Liver (tissue), 9 donors: Measurements from ENCODE around the gene NAV2. TPM values are rescaled to one million over a fixed set of nuclear protein-coding genes. Genes with fewer than 3 reads are reported as not detected.

Source experiments
- DNase-seq: peaks from one replicate; pipeline ENCODE4 v3.0.0-alpha.2; 2017; ENCODE audit warnings: low spot score
- H3K27ac ChIP-seq, 2 donors: one replicate each; pipeline ENCODE4 v1.7.0; 2013; ENCODE audit warnings: inconsistent platforms in 2 of 2, low read length in 2 of 2, control low read depth in 1 of 2, low read depth in 1 of 2, mild to moderate bottlenecking in 1 of 2
- H3K27me3 ChIP-seq, 4 donors: one replicate each; pipeline versions ENCODE4 v1.6.1 to v1.7.0; 2013; ENCODE audit warnings: low read length in 3 of 4, inconsistent platforms in 1 of 4, mild to moderate bottlenecking in 1 of 4, moderate library complexity in 1 of 4; ENCODE audit not compliant: control insufficient read depth in 4 of 4, insufficient read depth in 4 of 4
- H3K36me3 ChIP-seq, 4 donors: one replicate each; pipeline versions ENCODE4 v1.6.1 to v1.7.0; 2013; ENCODE audit warnings: low read length in 3 of 4, mild to moderate bottlenecking in 3 of 4, low read depth in 1 of 4, moderate library complexity in 1 of 4; ENCODE audit not compliant: control insufficient read depth in 4 of 4, insufficient read depth in 3 of 4
- H3K4me1 ChIP-seq, 4 donors: one replicate each; pipeline versions ENCODE4 v1.6.1 to v1.7.0; 2013; ENCODE audit warnings: low read length in 3 of 4, mild to moderate bottlenecking in 3 of 4, moderate library complexity in 1 of 4; ENCODE audit not compliant: control insufficient read depth in 4 of 4, insufficient read depth in 4 of 4
- H3K4me3 ChIP-seq, 3 donors: one replicate each; pipeline versions ENCODE4 v1.6.1 to v1.7.0; 2013; ENCODE audit warnings: low read length in 3 of 3, control low read depth in 1 of 3, low read depth in 1 of 3, mild to moderate bottlenecking in 1 of 3
- H3K9ac ChIP-seq, 2 donors: one replicate each; pipeline ENCODE4 v1.7.0; 2013; ENCODE audit warnings: low read length in 2 of 2, mild to moderate bottlenecking in 2 of 2, moderate library complexity in 2 of 2, control low read depth in 1 of 2, low read depth in 1 of 2
- H3K9me3 ChIP-seq, 4 donors: one replicate each; pipeline versions ENCODE4 v1.6.1 to v1.7.0; 2013; ENCODE audit warnings: low read length in 3 of 4; ENCODE audit not compliant: control insufficient read depth in 4 of 4
- EGR1 ChIP-seq, 2 donors: IDR thresholded peaks; 2 replicates each; pipeline ENCODE4 v1.6.1; 2016 to 2018; ENCODE audit warnings: antibody characterized with exemption in 2 of 2, low read depth in 2 of 2
- FOXA1 ChIP-seq: IDR thresholded peaks from 2 replicates; pipeline ENCODE4 v1.6.1; 2016; ENCODE audit warnings: antibody characterized with exemption
- FOXA2 ChIP-seq: IDR thresholded peaks from 2 replicates; pipeline ENCODE4 v1.6.1; 2016; ENCODE audit warnings: antibody characterized with exemption
- GABPA ChIP-seq, 2 donors: IDR thresholded peaks in 1 of 2; conservative IDR thresholded peaks in 1 of 2; 2 replicates each; pipeline ENCODE4 v1.6.1; 2016; ENCODE audit warnings: antibody characterized with exemption in 2 of 2, mild to moderate bottlenecking in 1 of 2, moderate library complexity in 1 of 2
- HNF4A ChIP-seq, 2 donors: conservative IDR thresholded peaks; 2 replicates each; pipeline ENCODE4 v1.6.1; 2016; ENCODE audit warnings: antibody characterized with exemption in 2 of 2, mild to moderate bottlenecking in 2 of 2
- JUND ChIP-seq, 2 donors: IDR thresholded peaks; 2 replicates each; pipeline ENCODE4 v1.6.1; 2016; ENCODE audit warnings: antibody characterized with exemption in 2 of 2
- NR2F2 ChIP-seq: IDR thresholded peaks from 2 replicates; pipeline ENCODE4 v1.6.1; 2016; ENCODE audit warnings: antibody characterized with exemption
- RXRA ChIP-seq, 2 donors: IDR thresholded peaks; 2 replicates each; pipeline ENCODE4 v1.6.1; 2017 to 2018; ENCODE audit warnings: antibody characterized with exemption in 2 of 2, mild to moderate bottlenecking in 1 of 2
- TAF1 ChIP-seq: conservative IDR thresholded peaks from 2 replicates; pipeline ENCODE4 v1.6.1; 2016; ENCODE audit warnings: antibody characterized with exemption, mild to moderate bottlenecking
- YY1 ChIP-seq: IDR thresholded peaks from 2 replicates; pipeline ENCODE4 v1.6.1; 2016; ENCODE audit warnings: antibody characterized with exemption, mild to moderate bottlenecking
- ZBTB33 ChIP-seq: IDR thresholded peaks from 2 replicates; pipeline ENCODE4 v1.6.1; 2016; ENCODE audit warnings: antibody characterized with exemption
- WGBS: extraction: QIAGEN DNeasy Blood & Tissue Kit; methylation state at CpG from one replicate; pipeline ENCODE4 v1.1.7; 2013; 5-methylcytosine and 5-hydroxymethylcytosine counted together
- polyA plus RNA-seq, 2 donors: library from polyadenylated mRNA; stranded (reverse) in 1 of 2; unstranded in 1 of 2; fragments of 200-250 nt in 1 of 2; fragments of >200 nt in 1 of 2; fragmentation: Nextera tagmentation in 1 of 2; extraction: Ambion mirVana in 1 of 2; gene quantifications; one replicate each; pipeline versions ENCODE4 v1.2.1 to v1.2.3, GENCODE V29; 2013 to 2015
- total RNA-seq, 2 donors: library from RNA; depleted of rRNA; stranded (reverse); fragments of >200 nt; gene quantifications; one replicate each; pipeline ENCODE4 v1.2.3, GENCODE V29; 2014
- TF ChIP-seq, protein P1 (sequence below): IDR thresholded peaks from 2 replicates; pipeline ENCODE4 v1.6.1; 2016; ENCODE audit warnings: antibody characterized with exemption, mild to moderate bottlenecking
- TF ChIP-seq, protein P2 (sequence below): IDR thresholded peaks from 2 replicates; pipeline ENCODE4 v1.6.1; 2016; ENCODE audit warnings: antibody characterized with exemption
- TF ChIP-seq, protein P3 (sequence below): IDR thresholded peaks from 2 replicates; pipeline ENCODE4 v1.6.1; 2016; ENCODE audit warnings: antibody characterized with exemption
- TF ChIP-seq, protein P4 (sequence below): fragments of 150-350 bp; IDR thresholded peaks from 2 replicates; pipeline ENCODE4 v1.5.1; 2017; ENCODE audit warnings: improper control_type of control experiment, low read depth, low read length; ENCODE audit not compliant: missing input control
- donor health status: healthy.
- donor health status: healthy.
- donor health status: healthy.
- donor health status: healthy.
- donor health status: healthy.

The NAV2 gene
- total and polyA plus RNA-seq, 4 donors: 6.3 to 20.5 (median 11.6) TPM

DNA sequence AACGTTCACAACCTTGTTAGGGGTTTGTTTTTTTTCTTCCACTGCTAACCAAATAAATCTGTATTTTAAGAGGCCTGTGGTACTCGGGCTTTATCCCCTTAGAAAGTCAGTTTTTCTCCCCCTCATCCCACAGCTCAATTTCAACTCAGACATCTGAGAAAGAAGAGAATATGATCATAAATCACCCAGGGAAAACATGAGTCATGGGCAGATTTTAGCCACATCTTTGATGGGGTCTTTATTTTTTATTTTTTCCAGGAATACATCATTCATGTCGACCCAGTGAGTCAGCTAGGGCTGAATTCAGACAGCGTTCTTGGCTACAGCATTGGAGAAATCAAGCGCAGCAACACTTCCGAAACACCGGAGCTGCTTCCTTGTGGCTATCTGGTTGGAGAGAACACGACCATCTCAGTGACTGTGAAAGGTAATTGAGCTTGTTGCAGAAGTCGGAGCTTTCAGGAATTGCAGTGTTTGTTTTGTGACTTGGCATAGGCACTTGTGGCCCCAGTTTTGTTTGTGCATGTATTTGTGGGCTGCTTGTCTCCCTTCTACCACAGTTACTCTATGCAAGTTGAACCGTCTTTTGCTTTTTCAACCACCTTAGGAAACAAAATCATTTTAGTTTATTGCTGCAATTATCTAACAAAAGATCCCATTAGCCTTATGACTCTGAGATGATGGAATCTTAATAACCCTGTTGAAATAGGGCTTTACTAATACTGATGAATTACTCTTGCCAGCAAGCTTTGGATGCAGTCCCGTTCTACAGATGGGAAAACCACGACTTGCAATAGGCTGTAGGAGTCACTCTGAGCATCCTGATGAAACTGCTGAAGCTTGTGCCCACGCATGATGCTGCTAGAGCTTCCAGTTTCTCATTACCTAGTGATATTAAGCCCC, 384.9 kb downstream of the NAV2 start:
- TF ChIP-seq NR2F2: no peak
- no peak for TF ChIP-seq TAF1
- TF ChIP-seq, protein P1, sequence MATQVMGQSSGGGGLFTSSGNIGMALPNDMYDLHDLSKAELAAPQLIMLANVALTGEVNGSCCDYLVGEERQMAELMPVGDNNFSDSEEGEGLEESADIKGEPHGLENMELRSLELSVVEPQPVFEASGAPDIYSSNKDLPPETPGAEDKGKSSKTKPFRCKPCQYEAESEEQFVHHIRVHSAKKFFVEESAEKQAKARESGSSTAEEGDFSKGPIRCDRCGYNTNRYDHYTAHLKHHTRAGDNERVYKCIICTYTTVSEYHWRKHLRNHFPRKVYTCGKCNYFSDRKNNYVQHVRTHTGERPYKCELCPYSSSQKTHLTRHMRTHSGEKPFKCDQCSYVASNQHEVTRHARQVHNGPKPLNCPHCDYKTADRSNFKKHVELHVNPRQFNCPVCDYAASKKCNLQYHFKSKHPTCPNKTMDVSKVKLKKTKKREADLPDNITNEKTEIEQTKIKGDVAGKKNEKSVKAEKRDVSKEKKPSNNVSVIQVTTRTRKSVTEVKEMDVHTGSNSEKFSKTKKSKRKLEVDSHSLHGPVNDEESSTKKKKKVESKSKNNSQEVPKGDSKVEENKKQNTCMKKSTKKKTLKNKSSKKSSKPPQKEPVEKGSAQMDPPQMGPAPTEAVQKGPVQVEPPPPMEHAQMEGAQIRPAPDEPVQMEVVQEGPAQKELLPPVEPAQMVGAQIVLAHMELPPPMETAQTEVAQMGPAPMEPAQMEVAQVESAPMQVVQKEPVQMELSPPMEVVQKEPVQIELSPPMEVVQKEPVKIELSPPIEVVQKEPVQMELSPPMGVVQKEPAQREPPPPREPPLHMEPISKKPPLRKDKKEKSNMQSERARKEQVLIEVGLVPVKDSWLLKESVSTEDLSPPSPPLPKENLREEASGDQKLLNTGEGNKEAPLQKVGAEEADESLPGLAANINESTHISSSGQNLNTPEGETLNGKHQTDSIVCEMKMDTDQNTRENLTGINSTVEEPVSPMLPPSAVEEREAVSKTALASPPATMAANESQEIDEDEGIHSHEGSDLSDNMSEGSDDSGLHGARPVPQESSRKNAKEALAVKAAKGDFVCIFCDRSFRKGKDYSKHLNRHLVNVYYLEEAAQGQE: no peak
- TF ChIP-seq, protein P2, sequence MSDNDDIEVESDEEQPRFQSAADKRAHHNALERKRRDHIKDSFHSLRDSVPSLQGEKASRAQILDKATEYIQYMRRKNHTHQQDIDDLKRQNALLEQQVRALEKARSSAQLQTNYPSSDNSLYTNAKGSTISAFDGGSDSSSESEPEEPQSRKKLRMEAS: no peak
- no peak for TF ChIP-seq GABPA (IDR thresholded peaks at IDR 0.05 in 1 of 2, conservative IDR thresholded peaks at IDR 0.05 in 1 of 2)
- TF ChIP-seq YY1: no peak
- no peak for TF ChIP-seq EGR1 (IDR thresholded peaks at IDR 0.05; ENCODE audit: low read depth in 2 of 2)
- no peak for TF ChIP-seq JUND (IDR thresholded peaks at IDR 0.05)
- no peak for TF ChIP-seq FOXA1
- no peak for TF ChIP-seq RXRA (IDR thresholded peaks at IDR 0.05)
- TF ChIP-seq ZBTB33: no peak
- no peak for TF ChIP-seq HNF4A (conservative IDR thresholded peaks at IDR 0.05)
- TF ChIP-seq FOXA2: no peak
- TF ChIP-seq, protein P3, sequence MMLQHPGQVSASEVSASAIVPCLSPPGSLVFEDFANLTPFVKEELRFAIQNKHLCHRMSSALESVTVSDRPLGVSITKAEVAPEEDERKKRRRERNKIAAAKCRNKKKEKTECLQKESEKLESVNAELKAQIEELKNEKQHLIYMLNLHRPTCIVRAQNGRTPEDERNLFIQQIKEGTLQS: no peak
- TF ChIP-seq, protein P4, sequence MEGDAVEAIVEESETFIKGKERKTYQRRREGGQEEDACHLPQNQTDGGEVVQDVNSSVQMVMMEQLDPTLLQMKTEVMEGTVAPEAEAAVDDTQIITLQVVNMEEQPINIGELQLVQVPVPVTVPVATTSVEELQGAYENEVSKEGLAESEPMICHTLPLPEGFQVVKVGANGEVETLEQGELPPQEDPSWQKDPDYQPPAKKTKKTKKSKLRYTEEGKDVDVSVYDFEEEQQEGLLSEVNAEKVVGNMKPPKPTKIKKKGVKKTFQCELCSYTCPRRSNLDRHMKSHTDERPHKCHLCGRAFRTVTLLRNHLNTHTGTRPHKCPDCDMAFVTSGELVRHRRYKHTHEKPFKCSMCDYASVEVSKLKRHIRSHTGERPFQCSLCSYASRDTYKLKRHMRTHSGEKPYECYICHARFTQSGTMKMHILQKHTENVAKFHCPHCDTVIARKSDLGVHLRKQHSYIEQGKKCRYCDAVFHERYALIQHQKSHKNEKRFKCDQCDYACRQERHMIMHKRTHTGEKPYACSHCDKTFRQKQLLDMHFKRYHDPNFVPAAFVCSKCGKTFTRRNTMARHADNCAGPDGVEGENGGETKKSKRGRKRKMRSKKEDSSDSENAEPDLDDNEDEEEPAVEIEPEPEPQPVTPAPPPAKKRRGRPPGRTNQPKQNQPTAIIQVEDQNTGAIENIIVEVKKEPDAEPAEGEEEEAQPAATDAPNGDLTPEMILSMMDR: no peak
- no peak overlapping the region for H3K27ac ChIP-seq
- no peak for DNase-seq
- WGBS: 79% methylated on average over 13 of the region's 13 CpGs
- H3K4me3 ChIP-seq: no peak overlapping the region
- no peaks in the 10 kb centered on the region for H3K9me3 ChIP-seq
- H3K27me3 ChIP-seq: no peaks in the 10 kb centered on the region
- peaks cover 4 to 71% (median 60%) of the 10 kb centered on the region in 4 donors for H3K36me3 ChIP-seq
- no peak overlapping the region for H3K9ac ChIP-seq
- no peaks in the 10 kb centered on the region for H3K4me1 ChIP-seq
